GM19467 (cell line): ENCODE measurements around the gene TGIF1.
"Not testable (repeated sequence)": the region's sequence is repeated elsewhere in the genome, so short reads cannot be mapped to it uniquely, and the experiment has no call there.

Experiments used
- ATAC-seq: cut with Tn5 transposase; IDR thresholded peaks from one replicate; pipeline ENCODE4 v1.9.1; 2021; ENCODE audit warnings: mild to moderate bottlenecking, moderate library complexity; ENCODE audit not compliant: unreplicated experiment

TGIF1 gene

GRCh38 chr18:3450012-3450798, at the start of gene TGIF1:
TGIF1 (plus strand) TSS chr18:3450172; CDS start chr18:3450490, 318 bp downstream.
- ATAC-seq, result no peak

DNA sequence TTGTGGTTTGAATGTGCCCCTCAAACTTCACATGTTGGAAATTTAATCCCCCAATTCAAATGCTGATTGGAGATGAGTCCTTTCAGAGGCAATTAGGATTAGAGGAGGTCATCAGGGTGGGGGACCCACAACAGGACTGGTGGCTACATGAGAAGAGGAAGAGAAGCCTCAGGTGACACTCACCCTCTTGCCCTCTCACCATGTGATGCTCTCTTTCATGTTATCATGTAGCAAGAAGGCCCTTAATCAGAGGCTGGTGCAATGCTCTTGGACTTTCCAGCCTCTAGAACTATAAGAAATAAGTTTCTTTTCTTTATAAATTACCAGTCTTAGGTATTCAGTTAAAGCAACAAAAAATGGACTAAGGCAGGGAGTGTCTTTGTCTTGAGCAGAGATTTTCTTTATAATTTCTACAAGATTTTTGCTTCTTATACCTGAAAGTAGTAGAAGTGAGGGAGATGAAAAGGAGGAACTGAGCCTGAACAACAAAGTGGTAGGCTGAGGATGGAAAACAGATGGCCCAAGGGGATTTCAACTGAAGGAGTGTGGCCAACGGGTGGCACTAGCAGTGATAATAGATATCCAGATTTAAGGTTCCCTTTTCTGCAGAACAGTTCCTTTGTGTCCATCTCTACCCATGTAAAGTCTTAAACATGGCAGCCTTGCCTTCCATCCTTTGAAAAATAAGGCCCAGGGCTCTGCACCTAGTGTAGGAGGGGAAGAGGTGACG, 49.2 kb upstream of the TGIF1 start:
- ATAC-seq, result no peak

- peak; percentile 87 for ATAC-seq
These were observed 48.0 kb upstream of the TGIF1 start for GRCh38 chr18:3401669-3402620.

GRCh38 chr18:3402982-3403451, 47.0 kb upstream of the TGIF1 start:
- no peak for ATAC-seq

- ATAC-seq, result no peak
These were observed 44.3 kb upstream of the TGIF1 start for GRCh38 chr18:3405713-3406112.

DNA sequence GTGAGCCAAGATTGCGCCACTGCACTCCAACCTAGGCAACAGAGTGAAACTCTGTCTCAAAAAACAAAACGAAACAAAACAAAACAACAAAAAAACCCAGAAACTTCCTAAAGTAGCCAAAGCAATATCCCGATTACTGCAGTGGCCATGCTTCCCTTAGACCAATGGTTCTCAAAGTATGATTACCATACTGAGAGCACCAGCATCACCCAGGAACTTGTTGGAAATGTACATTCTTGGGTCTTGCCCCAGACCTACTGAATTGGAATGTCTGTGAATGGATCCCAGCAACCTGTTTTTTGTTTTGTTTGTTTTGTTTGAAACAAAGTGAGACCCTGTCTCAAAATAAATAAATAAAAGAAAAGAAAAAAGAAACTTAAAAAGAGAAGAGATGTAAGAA, 41.9 kb upstream of the TGIF1 start:
- no peak for ATAC-seq

DNA sequence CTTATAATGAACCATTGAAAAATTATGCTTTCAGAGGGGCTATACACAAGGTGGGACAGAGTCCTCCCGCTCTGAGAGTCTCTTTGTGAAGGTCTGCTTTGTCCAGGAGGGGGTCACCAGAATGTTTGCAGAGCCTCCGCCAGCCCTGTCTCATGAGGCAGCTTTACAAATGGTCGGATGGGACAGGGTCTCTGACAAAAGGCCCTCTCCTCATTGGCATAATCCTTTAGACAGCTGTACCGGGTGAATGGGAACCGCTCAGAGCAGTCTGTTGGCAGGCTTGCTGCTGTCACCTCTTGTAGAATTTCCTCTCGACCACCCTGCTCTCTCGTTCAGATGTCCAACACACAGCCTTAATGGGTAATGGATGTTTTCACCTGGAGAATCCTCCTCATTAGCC, 40.2 kb upstream of the TGIF1 start:
- no peak for ATAC-seq

DNA sequence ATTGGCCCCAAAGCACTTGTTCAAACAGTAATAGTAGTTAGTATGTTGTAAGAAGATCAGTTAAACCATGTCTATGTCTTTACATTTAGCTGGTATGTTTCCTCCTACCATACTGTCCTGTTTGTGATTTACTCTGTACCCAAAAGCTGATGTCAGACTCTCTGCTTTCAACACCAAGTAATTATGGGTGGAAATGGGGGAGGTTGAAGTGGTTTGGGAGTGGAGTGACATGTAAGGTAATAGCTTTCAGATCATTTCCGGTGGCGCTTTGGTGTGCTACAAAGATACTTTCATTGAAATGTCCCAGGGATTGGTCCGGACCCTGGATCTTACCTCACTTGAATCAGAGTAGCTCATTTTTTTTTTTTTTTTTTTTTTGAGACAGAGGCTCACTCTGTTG, 39.7 kb upstream of the TGIF1 start:
- ATAC-seq, result no peak

DNA sequence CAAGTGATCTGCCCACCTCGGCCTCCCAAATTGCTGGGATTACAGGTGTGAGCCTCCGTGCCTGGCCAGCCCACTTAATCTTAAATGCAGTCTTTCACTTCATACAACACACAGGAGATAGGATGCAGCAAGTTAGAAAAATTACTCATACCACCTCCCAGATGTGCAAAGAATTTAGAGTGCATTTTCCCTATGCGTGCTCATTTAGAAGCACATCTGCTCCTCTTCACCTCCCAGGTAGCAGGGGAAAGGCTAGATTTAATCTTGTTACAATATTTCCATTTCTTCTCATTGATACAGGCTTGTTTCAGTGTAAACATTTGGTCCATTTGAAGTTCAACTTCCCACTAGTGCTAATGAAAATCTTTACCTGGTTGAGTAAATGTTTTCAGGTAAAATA, 39.1 kb upstream of the TGIF1 start:
- not testable (repeated sequence) for ATAC-seq

DNA sequence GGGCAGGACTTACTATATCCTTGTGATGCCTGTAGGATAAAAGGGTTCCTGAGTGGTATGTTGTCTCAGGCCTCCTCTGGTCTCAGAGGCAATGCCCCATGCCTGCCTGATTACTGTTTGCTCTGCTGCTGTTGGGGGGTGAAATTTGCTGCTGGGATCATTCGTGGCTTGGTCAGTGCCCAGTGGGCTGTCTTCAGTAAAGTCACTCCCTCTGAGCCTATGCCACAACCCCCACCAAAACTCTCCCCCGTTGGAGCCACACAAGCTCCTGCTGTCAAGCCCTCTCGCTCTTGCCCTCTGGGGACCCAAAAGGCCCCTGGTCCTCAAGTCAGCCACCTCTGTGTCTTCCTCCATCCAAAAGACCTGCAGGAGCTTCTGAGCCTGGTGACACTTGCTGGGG, 38.6 kb upstream of the TGIF1 start:
- no peak for ATAC-seq

- ATAC-seq, result no peak
These were observed 38.1 kb upstream of the TGIF1 start for GRCh38 chr18:3411854-3412268.

DNA sequence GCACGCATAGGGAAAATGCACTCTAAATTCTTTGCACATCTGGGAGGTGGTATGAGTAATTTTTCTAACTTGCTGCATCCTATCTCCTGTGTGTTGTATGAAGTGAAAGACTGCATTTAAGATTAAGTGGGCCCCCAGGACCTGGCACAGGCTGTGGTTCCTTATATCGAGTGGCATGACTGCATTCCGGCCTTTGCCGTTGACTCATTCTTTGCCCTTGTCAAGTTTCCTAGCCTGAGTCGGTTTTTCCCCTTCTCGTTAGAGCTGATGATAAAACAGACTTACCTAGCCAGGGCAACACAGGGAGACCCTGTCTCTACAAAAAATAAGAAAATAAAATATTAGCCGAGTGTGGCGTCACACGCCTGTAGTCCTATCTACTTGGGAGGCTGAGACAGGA, 37.4 kb upstream of the TGIF1 start:
- ATAC-seq, result not testable (repeated sequence)

- no peak for ATAC-seq
These were observed 34.9 kb upstream of the TGIF1 start for GRCh38 chr18:3415110-3415509.

DNA sequence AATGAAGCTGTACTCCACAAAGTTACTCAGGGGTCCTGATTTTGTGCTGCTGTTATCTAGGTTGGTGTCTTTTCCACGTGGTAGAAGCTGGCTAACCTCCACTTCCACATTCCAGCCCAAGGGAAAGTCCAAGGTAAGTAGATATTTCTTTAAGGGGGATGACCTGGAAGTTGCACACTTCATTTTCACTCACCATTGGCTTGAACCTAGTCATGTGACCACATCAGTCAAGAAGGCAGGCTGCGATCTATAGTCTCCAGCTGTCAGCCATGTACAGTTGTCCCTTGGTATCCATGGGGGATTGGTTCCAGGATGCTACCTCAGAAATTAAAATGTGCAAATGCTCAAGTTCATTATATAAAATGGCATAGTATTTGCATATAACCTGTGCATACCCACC, 31.9 kb upstream of the TGIF1 start:
- no peak for ATAC-seq

GRCh38 chr18:3420919-3421279, 29.1 kb upstream of the TGIF1 start:
- ATAC-seq, result no peak

DNA sequence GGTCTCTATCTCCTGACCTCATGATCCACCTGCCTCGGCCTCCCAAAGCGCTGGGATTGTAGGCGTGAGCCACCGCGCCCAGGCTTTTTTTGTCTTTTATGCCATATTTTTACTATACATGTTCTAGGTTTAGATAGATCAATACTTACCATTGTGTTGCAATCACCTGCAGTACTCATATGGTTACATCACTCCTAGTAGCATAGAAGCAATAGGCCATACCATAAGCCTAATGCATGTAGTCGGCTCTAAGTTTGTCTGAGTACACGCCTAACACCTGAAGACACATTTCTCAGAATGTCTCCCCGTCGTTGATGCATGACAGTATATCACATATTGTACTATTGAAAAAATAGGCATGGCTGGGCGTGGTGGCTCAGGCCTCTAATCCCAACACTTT, 27.1 kb upstream of the TGIF1 start:
- no peak for ATAC-seq

GRCh38 chr18:3424280-3424890, 25.6 kb upstream of the TGIF1 start:
- no peak for ATAC-seq

DNA sequence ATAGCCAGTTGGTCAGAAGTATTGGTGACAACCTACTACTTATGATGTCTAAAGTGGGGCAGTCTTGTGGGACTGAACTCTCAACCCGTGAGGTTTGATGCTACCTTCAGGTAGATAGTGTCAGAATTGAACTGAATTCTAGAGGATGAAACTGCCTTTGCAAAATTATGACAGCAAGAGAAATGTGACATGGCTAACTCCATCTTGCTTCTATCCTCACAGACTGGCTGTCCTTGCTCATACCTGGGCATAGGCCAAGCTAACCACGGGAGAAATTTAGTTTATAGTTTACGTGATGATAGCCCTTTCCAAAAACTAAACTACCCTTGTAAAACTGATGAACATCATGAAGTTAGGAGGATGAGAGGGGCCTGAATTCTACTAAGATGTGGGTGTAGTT, 24.9 kb upstream of the TGIF1 start:
- ATAC-seq, result no peak

DNA sequence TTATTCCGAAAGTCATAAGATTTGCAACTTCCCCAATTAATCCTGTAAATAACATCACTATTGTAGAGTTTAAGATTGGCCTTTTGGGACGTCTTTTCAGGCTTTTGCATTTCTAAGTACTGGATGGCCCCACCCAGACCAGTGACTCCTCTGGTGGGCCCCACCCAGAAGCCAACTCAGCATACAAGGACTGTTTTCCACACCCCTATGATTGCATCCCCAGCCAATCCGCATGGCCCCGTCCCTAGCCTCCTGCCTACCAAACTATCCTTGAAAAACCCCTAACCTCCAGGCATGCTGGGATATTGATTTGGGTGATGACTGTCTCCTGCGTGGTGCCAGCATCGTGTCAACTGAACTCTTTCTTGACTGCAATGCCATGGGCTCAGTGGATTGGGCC, 24.5 kb upstream of the TGIF1 start:
- ATAC-seq, result no peak

GRCh38 chr18:3426074-3426473, 23.9 kb upstream of the TGIF1 start:
- ATAC-seq, result no peak

DNA sequence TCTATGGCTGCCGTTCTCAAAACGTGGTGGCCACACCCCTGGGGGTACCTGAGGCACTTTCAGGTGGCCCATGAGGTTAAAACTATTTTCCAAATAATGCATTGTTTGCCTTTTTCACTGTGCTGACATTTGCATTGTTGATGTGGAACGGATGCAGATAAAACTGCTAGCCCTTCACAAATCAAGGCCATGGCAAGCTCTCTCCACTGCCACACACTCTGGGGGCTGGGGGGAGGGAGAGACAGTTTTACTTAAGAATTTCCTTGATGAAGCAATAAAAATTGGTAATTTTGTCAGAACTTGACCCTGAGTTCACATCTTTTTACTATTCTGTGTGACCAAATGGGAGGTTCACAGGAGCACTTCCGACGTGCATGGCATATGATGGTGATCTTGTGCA, 22.0 kb upstream of the TGIF1 start:
- ATAC-seq, result no peak
